Limb (tissue), 2 donors: ENCODE data around the gene SLC6A7.
"Not testable (repeated sequence)": the region's sequence is repeated elsewhere in the genome, so short reads cannot be mapped to it uniquely, and the experiment has no call there.

ENCODE experiments used
- DNase-seq, 2 donors: peaks; one replicate each; pipeline ENCODE4 v3.0.0-alpha.2; 2016; ENCODE audit errors: extremely low spot score in 2 of 2

SLC6A7 gene

DNA sequence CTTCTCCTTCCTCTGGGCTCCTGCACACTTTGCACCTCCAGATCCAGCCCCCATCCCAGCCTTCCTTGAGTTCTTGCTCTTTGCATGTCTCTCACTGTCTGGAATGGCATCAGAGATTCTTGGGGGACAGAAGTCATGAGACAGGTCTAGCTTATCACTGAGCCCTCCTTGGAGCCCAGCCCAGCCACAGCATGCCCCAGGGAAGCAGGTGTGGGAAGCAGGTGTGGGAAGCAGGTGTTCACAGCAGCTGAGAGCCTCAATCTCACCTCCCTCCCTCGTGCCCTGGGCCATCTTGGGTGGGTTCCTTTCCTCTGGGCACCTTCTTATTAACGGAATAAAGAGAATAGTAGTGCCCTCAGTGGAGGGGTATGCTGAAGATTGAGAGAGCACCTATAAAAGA, 27.2 kb downstream of the SLC6A7 start:
- DNase-seq: no peak

DNA sequence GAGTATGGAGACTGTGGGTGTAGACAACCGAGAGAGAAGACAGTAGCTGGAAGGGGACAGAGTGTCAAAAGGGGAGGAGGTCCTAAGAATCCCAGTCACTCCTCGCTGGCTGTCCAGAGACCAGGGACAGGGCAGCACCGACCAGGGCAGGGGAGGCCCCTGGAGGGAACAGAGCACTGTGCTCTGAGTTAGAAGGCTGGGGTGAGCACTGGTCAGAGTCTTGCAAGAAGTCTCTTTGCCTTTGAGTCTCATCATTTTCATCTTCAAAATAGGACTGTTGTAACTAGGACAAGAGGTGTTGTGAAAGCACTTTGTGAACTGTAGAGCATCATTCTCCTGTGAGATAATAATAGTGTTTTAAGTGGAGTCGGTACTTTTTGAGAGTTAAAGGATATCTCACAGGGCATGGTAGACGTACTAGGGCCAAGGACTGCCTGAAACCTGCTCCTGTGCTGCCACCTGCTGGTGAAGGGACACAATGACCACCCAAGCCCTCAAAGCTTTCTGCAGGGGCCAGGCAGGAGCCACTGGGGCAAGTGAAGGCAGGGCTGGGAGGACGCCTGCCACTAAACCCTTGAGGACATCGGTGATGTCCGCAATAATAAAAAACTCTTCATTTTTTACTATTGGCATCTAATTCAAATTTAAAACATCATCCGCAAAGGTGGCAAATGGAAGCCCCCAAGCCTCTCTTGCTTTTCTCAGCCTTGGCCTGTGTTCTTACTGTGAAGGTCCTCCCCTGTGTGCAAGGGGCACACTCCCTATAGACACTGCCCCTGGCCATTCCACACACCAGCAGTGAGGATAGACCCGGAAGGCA, 28.2 kb downstream of the SLC6A7 start:
- peak; percentile 86 to 90 for DNase-seq

DNA sequence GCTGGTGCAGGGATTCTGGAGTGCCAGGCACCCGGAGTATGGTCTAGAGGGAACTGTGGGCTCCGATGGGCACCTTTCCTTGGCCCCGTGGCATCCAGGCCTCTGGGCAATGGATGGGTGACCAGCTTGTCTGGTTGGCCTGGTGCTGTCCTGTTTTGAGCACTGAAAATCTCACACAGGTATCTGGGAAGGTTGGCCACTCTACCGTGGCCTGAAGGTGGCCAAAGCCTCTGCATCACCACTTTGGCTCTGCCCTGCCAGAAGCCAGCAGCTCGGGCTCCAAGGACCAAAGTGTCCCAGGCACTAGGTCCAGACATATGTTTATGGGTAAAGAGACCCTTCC, 28.8 kb downstream of the SLC6A7 start:
- DNase-seq: no peak

DNA sequence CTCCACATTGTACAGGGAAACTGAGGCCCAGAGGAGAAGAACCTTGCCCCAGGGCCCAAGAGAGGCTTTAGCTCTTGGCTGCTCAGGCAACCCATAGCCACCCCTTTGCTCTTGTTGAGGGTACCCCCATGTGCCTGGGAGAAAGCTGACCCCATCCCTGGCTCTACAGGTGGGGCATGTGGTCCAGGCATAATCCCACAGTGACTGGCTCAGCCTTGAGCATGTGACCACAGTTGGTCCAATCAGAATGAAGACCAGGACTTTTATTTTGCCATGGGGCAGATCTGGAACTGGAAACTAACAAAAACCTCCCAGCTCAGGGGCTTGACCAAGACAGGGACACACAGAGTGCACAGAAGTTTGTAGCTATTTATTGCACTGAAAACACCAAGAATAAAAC, 29.3 kb downstream of the SLC6A7 start:
- no peak for DNase-seq

DNA sequence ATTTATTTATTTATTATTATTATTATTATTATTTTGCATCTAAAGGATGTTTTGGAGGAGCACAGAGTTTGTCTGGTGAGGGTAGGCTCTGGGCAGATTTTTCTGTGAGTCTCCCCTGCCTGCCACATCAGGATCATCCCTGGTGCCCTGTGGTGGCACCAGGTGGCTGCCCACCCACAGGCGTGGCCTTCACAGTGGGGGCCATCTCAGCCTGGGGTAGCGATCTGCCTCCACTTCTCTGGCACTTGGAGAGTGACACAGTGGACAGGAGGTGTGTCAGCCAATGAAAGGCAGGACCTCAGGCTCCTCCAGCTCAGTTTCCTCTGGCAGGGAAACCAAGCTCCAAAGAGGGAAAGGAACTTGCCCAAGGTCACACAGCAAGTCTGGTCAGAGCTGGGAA, 30.0 kb downstream of the SLC6A7 start:
- DNase-seq: no peak

DNA sequence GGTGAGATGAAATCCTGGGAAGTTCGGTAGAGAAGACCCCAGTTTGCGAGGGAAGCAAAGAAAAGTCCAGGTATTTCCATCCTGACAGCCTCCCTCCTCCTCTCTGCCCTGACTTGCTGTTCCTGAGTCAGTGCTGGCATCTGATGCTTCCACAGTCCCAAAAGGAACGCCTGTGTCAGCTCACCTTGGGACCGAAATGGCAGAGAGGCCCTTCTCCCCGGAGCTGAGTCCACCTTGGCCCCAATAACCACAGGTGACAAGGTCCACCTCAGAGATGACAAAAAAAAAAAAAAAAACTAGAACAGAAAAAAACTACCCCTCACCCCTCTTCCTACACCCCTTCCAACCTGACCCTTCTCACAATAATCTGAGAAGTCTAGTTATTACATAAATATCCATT, 31.6 kb downstream of the SLC6A7 start:
- DNase-seq: no peak

DNA sequence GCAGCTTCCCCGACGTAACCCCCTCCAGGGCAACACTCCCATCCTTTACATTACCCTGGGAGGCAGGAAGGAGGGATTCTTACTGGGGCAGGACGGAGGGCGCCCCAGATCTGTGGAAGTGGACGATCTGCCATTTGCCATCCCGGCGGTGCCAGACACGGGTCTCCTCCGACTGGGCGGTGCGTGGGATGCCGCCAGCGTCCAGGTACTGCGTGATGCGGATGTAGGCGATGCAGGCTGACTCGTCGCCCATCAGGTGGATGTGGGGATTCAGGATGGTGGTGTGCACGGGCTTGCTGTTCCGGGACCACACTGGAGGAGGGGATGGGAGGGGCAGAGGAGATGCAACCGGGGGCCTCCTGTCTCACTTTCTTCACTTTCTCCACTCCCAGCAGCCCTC, 33.0 kb downstream of the SLC6A7 start:
- DNase-seq: no peak

DNA sequence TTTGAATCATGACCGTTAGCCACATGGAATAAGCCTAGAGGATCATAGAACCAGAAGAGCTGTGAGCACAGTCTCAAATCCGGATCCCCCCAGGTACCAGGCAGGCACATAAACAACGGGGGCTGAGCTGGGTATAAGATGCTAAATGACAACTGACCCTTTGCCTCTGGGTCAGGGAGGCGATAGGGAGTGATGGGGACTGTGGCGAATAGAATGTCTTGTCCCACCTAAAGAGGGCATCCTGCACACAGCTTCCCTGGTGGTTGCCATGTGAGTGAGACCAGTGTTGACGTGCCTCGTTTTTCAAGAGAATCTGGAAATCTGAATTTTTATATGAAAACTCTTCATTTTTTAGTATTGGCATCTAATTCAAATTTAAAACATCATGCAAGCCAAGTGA, 33.6 kb downstream of the SLC6A7 start:
- no peak for DNase-seq

DNA sequence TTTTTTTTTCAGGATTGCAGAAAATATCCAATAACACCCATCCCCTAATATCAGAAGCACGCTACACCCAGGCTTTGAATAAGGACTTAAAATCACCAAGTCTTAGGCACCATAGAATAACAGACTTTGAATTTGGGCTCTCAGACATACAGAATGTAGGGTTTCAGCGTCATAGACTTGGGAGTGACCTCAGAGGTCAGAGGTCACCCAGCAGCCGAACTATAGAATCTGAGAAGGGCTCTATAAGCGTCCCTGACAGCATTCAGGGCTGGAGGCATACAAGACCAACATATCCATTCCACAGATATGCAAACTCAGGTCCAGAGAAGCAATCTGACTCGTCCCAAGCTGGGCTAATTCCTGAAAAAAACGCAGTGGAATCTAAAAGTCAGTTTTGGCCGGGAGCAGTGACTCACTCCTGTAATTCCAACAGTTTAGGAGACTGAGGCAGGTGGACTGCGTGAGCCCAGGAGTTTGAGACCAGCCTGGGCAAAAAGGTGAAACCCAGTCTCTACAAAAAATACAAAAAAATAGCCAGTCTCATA, 34.7 kb downstream of the SLC6A7 start:
- DNase-seq: no peak

DNA sequence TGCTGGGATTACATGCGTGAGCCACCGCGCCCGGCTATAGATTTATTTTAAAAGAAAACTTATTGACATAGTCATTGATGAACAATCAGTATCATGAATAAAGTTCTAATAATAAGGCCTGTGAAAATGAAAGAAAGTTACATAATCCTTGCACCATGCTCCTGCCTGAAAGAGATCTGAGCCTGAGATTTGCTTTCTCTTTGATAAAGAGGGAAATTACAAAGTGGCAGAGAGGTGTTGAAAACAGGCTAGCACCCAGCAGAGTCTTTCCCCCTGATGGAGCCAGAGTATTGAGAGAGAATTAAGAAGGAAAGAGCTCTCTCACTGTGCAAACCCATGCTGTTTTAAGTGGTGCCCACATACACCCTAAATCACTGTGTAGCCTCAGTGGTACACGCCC, 37.2 kb downstream of the SLC6A7 start:
- no peak for DNase-seq

DNA sequence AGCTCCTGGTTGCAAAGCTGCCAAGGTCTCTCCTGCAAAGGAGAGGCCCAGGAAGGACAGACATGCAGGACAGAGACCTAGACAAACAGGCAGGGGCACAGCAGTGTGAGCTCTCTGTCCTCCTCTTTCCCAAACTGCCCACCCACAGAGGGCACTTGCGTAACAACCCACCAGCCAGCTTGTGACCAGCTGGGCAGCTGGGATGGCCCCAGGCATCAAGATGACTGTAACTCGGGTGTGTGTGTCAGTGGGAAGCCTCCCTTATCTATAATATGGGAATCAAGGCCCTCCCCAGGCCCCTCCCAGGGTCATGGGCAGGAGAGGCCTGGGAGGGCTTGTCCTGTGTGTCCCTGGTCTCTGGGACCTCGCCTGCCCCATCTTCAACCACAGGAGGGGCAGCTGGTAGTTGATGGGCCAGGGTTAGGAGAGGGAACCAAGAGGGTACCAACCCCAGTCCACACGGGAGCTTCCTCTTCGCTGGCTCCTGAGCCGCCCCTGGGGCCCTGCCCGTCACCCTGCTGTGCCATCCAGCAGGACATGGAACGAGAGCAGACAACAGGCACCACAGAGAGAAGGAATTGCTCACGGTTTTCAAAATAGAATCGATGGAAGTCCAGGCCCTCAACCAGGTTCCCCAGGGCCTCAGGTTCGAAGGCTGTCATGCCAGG, 37.9 kb downstream of the SLC6A7 start:
- no peak for DNase-seq

DNA sequence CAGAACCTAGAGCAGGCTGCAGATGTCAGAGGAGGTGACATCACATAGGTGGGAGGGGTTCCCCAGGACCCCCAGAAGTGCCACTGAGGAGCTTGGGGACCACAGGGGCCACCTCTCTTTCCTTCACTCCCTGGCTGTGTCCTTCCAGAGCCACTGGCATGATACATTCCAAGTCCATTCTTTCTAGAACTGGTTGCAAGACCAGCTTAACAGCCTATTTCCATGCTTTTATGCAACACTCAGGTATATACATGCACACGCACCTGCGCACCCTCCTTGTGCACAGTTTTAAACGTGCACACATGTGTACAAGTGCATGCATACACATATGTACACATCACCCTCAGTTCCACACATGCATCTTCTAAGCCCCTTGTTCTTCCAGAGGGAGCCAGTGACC, 39.7 kb downstream of the SLC6A7 start:
- DNase-seq: no peak

DNA sequence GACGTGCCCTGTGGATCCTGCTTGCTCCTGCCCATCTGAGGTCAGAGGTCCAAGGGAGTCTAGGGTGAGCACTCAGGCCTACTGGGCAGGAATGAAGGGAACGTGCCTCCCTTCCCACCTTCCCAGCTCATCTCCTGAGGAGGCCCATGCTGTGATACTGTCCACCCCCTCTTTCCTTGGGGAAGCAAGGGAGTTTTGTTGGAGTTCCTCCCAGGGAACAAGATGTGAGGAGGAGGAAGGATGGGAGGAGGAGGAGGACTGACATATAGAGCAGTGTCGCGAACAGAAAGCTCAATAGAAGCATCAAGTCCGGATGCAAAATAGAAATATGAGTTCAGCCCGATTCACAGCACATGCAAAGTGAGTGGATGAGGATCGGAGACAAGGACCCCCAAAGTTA, 41.0 kb downstream of the SLC6A7 start:
- no peak for DNase-seq

DNA sequence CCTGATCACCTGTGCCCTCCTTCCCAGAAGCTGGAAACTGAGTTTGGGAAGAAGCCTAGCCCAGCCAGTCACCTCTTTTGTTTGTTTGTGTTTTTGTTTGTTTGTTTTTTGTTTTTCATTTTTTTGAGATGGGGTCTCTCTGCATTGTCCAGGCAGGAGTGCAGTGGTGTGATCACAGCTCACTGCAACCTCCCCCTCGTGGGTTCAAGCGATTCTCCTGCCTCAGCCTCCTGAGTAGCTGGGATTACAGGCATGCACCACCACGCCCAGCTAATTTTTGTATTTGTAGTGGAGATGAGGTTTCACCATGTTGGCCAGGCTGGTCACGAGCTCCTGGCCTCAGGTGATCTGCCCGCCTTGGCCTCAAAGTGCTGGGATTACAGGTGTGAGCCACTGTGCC, 43.8 kb downstream of the SLC6A7 start:
- not testable (repeated sequence) for DNase-seq

DNA sequence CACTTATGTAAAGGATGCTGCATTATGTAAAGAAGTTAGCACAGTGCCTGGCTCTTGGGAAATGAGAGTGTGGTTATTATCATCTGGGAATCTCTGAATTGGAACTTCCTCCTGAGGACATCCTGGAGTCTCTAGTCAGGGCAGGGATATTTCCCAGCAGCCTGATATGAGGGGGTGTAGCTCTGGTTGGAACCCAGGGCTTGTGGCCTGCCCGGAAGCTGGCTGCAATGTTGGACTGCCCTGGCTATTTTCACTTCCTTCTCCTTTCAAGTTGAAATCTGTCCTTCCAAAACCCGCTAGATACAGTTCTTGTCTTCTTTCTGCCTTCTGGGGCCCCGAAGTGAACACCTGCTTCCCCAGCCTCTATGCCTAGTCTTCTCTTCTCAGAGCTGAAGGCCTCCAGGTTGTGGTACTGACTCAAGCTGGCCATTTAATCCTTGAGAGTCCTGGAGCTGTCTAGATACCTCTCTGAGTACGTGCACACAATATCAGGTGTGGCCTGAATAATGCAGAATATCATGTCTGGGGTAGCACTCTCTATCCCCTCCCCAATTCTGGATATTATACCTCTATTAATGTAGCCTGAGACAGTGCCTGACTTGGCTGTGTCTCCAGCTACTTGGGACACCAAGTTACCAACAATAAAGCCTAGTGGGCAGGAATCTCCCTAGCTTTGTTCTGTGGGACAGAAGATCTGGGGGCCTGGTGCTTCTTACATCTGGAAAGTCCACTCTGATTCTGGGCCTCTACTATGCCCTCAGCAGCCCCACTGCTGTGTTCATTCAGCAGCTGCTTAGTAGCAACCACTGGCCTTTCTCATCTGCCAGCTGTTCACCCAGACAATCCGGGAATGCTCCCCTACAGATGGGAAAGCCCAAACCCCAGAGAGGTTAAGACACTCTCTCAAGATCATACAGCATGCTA, 45.0 kb downstream of the SLC6A7 start:
- no peak for DNase-seq

DNA sequence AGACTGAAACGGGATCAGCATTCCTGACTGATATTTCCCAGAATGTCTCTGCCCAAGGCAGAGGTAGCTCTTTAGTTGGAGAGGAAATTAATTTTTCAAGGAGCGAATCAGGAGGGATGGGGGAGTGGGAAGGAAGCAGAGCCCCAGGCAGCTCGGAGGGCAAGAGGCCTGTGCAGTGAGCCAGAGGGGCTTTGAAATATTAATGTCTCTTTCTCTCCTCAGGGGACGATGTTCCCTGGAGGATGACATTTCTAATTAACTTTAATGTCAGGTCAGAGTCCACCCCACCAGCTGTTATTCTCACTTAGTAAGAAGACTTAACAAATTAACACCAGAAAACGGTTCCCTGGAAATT, 45.6 kb downstream of the SLC6A7 start:
- no peak for DNase-seq

DNA sequence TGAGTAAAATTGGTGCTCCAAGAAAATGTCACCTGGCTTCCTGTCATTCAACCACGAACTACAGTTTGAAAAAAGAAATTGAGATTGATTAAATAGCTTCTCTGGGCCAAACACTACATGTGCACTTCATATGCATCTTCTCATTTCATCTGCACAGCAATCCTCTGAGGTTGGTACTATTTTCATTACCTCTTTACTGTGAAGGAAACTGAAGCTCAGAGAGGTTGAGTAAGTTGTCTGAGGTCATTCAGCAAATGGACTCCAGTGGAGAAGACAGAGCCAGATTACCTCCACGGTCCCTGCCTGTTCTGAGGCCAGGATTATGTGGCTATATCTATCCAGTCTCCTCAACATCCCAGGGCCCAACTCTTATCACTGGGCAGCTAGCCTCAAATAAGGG, 46.5 kb downstream of the SLC6A7 start:
- DNase-seq: no peak

DNA sequence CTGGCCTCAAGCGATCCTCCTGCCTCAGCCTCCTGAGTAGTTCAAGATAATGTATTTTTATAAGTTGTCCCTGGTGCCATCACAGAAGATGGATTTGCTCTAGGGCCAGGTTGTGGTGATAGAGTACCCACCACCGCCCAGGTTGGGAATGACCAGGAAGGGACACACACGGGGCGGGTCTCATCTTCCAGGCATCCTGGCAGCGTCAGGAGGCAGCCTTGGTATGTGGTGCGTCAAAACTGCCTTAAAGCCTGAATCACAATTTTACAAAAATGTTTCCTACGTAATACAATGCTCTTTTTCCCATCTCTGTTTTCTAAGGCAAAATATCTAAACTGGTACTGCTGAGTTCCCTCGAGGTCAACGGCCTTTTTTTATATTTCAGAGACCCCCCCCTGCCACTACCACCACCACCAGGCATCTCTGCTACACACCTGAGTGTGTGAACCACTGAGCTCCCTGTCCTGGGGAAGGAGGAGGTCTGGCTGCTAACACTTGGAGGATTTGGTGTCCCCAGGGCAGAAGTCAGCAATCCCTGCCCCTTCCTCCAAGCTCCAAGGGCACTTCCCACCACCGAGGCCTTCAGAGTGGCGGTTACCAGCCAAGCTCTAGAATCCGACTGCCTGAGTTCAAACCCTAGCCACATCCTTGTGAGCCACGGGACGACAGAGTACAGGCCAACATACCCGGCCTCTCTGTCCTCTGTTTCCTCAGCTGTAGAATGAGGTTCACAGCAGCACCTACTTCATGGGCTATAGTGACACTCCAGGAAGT, 47.3 kb downstream of the SLC6A7 start:
- DNase-seq: no peak

DNA sequence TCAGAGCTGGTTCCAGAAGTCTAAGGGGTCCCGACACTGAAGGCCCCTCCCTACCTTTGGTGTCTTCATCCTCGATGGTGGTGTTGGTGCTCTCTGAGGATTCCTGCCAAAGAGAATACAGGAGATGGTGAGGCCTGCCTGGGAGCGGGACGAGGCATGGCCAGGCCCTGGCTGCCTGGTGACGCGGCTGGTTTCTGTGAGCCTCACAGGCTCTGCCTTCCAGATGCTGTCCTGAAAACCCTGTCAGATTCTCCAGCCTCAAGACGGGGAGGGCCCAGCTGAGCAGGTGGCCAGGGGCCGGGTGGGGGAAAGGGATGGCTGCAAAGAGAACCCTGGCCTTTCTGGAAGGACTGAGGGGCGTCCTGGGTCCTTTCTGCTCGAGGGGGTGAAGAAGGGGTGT, 48.8 kb downstream of the SLC6A7 start:
- DNase-seq: no peak

DNA sequence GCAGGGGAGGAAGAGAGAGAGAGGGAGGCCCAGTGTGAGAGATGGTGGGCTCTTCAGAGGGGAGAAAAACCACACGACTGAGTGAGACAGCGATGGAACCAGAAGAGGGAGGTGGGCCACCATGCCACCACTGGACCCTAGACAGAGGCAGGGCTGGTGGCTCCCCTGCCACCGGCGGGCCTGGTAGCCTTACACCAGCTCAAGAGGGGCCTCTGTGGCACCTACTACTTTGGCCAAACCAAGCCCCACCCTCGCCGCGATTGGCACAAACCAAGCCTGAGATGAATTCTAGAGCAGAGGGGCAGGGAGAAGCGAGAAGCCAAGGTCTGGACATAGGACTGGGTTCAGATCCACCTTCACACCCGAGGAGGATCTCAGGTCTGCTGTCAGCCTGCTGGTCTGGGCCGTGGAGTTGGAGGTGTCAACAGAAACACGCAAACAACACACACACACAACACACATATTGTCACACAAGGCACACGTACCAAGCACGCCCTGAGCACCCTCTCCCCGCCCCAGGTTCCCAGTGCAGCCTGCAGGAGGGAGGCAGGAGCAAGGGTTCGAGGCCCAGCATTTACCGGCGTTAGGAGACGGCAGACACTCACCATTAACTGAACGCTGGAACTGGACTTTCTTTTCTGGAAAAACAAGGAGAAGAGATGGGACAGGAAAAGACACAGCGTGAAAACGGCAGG, 49.4 kb downstream of the SLC6A7 start:
- no peak for DNase-seq

DNA sequence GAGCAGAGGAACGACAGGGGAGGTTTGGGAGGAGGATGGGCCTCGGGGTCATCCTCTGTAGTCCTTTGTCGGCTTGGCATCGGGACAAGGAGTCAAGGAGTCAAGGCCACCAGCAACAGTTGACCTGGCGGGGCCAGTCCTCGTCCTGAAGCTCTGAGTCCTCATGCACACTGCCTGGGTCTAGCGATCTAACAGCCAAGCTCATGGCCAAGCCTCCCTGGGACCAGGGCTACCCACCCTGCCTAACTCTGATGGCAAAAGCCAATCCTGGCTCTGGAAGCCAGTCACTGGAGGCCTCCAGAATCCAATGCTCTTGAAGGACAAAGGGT, 49.9 kb downstream of the SLC6A7 start:
- DNase-seq: no peak
